ENCODE data around the gene WNT7B.

Gene WNT7B

DNA sequence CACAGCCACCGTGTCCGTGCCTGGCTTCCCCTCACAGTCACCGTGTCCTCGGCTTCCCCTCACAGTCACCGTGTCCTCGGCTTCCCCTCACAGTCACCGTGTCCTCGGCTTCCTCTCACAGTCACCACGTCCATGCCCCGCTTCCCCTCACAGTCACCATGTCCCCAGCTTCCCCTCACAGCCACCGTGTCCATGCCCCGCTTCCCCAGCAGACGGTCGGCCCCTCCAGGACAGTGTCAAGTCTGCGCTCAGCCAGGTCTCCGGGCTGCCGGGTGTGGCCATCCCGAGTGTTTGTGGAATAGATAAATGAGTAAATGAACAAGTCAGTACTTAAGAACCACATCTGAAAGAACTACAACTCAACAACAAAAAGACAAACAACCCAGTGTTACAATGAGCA lies 23.8 kb downstream of the WNT7B start:
- DNase-seq (ENCODE audit: low spot score) = no peak

DNA sequence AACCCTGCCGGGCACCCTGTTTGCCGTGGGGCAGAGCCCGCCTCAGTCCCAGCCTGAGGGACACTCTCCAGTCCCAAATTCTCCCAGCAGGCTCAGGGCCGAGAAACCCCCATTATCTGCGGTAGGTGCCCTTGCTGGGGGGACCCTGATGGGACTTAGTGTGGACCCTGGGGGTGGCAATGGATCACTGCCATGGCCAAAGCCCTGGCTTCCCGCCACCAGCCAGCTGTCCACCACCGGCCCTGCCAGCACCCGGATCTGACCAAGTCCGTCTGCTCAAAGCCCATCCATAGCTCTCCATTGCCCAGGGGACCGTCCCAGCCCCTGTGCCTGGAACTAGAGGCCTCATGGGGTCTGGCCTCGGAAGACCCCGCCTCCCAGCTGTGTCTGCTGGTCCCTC lies 24.4 kb downstream of the WNT7B start:
- no peak for DNase-seq (ENCODE audit: low spot score)

DNA sequence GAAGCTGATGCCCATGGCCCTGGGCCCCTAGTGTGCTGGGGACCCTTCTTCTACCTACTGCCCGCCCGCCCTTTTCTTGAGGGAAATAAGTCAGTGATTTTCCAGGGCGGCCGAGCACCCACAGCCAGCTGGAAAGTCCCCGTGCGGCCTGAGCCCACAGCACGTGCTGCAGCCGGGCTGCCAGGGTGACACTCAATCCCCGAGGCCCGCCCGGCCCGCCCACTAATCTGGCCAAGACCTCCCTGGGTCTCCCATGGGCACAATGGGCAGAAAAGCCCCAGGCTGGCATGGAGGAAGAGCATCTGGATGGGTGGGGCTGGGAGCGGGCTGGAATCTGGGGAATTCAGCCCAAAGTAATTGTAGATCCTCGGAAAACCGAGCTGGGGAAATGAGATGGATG lies 24.8 kb downstream of the WNT7B start:
- DNase-seq (ENCODE audit: low spot score) = no peak

DNA sequence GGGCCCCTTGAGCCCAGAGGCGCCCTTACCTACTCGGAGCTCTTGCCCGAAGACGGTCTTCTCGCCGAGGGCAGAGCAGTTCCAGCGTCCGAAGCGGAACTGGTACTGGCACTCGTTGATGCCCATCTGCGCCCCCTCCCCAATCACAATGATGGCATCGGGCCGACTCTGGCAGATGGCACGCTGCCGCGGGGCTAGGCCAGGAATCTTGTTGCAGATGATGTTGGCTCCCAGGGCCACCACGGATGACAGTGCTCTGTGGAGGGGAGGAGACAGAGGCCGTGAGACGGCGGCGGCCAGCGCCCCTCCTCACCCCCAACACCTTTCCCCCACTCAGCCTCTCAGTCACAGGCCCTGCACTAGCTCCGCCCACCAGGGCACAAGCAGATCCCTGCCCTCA lies 27.1 kb downstream of the WNT7B start:
- DNase-seq (ENCODE audit: low spot score) = no peak

DNA sequence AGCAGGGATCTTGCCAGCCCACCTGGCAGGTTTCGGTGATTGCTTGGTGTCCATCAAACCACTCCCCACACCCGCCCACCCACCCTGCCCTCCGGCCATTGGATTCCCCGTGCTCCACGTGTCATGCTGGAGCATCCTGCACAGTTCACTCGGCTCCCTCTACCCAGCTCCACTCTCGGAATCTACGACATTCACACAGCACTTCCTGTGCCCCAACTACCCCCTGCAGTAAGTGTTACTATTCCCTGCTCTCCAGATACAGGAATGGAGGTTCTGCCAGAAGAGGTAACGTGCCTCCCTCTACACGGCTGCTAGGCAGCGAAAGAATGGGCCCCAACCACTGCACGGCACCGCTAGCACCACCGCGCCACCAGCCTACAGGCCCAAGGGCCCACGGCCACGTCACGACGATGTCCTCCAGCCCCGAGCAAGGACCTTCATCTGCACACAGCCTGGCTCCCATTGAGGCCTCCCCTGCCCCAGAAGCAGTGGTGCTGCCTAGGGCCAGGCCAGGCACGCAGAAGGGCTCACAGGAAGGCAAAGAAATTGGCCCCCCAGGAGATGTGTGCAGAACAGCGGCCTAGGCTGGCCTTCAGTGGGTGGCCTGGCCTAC lies 27.6 kb downstream of the WNT7B start:
- no peak for DNase-seq (ENCODE audit: low spot score)

DNA sequence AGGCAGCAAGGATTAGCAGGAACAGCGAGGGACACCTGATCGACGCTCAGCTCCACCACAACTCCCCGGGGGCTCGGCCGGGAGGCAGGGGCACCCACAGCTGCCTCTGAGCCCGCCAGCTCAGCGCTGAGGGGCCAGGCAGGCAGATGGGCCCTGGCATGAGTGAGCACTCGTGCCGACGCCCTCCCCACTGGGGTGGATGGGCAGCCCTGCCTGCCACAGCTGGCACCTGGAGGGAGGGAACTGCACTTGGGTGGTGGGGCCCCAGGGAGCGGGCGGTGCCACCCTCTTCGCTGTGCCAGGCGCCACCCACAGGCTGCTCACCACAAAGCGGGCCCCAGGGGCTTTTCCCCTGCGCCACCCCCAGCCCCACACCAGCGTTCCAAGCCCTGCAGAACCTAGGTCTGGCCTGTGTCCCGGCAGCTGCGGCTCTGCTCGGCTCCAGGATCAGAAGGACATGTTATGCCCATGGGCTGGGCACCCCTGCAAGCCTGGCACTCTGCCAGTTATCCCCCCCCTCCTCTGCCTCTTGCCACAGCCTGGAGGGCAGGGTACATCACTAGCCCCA lies 28.8 kb downstream of the WNT7B start:
- peak; percentile 59 for DNase-seq (ENCODE audit: low spot score)

DNA sequence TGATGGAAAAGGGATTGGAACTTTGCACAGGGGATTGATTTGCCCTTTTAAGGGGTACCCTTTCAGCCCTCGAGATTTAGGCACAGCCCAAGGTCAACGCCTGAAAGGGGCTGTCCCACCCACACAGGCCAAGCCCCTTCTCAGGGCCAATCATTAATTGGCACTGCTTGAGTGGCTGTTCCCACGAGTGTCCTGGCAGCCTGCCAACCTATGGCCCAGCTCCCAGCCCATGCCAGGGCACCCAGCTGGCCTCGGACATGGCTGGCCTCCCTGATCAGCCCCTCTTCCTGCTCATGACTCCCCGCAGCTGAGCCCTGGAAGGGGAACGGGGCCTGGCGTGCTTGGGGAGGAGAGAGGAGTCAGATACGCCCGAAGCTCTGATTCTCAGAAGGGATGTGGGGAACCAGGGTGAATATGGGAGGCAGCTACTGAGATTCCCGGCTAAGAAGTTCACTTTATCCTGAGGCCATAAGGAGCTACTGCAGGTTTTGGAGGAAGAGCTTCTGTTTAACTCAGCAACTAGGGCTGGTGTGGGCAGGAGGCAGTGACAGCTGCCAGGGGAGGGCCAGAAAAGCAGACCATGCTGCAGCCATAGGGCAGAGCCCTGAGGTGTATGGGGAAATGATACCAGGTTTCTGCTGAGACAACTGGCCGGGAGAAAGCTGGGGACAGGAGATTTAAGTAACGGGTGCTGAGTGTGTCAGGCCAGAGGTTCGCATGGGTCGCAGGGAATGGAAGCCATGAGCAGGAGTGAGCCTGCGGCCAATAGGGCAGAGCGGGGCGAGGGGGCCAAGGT lies 30.0 kb downstream of the WNT7B start:
- no peak for DNase-seq (ENCODE audit: low spot score)

DNA sequence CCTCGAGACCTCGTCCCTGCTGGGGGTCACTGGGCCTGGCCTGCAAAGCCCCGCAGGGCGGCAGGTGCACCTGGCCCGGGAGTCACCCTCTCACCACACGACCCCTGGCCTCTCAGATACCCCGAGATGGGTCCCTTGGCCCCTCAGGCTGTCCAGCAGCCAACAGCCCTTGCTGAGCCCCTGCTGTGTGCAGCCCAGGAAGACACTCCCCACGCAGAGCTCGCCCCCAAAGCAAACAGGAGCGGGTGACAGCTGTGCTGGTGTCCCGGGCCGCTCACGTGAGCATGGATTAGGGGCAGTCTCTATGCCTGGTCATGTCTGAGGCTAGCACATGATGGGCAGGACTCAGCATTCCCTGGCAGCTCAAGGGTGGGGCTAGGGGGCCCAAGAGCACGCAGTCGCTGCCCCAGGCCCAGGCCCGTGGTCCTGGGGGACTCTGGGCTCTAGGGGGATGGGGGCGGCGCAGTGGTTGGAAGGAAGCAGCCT lies 31.3 kb downstream of the WNT7B start:
- DNase-seq (ENCODE audit: low spot score) = no peak

DNA sequence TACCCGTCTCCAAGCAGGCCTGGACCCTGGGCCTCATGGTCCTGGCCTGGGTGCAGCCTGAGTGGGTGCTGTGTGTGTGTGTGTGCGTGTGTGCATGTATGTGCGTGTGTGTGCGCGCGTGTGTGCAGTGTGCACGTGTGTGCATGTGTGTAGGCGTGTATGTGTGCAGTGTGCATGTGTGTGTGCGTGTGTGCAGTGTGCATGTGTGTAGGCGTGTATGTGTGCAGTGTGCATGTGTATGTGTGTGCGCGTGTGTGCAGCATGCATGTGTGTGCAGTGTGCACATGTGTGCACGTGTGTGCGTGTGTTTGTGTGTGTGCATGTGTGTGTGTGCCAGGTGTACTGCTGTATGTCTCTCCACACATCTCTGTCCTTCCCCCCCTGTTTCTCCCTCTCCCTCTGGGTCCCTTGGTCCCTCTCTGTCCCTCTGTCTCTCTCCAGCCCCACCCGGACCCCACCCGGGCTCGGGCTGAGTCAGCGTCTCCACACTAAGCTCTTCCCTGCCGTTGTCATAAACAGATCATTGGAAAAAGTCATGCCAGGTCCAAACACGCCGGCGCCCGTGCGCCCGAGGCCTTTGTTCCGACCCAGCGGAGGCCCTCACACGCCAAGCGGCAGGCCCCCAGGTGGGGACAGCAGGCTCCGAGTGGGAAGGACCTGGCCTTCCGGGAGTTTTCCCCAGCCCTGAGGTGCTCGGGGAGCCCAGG lies 34.0 kb downstream of the WNT7B start:
- no peak for DNase-seq (ENCODE audit: low spot score)

DNA sequence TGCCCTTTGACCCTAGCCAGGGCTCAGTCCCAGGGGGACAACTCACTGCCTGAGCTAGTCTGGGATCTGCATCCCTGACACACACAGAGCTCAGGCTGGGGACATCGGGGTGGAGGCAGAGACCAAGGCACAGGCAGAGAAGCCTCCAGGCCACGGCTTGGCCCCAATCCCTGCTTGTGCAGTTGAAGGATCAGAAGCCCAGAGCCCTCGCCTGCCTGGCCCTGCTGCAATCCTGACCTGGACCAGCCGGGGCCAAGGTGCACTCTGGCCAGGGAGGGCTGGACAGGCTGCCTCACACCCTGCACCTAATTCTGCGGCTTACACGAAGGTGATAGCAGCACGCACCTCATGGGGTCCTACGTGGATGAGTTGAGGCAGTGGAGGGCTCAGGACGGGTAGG lies 34.6 kb downstream of the WNT7B start:
- DNase-seq (ENCODE audit: low spot score) = no peak

DNA sequence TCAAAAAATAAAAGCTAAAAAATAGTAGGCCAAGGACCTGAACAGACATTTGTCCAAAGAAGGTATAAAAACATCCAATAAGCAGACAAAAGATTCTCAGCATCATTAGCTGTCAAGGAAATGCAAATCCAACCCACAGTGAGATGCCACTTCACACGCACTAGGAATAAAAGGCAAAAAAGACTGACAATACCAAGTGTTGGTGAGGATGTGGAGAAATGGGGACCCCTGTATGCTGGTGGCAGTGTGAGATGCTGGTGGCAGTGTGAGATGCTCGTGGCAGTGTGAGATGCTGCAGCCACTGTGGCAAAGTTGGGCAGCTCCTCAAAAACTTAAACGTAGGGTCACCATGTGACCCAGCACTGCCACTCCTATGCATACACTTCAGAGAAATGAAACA lies 38.0 kb downstream of the WNT7B start:
- DNase-seq (ENCODE audit: low spot score) = no peak

DNA sequence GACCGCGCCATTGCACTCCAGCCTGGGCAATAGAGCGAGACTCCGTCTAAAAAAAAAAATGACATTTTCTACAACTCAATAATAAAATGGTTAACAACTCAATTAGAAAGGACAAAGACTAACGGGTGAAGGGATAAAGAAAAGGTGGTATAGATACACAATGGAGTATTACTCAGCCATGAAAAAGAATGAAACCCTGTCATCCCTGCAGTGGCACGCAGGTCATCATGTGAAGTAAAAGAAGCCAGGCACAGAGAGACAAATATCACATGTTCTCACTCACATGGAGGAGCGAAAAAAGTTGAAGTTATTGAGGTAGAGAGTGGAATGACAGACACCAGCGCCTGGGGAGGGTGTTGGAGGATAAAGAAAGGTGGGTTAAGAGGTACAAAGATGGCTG lies 39.0 kb downstream of the WNT7B start:
- DNase-seq (ENCODE audit: low spot score) = no peak

DNA sequence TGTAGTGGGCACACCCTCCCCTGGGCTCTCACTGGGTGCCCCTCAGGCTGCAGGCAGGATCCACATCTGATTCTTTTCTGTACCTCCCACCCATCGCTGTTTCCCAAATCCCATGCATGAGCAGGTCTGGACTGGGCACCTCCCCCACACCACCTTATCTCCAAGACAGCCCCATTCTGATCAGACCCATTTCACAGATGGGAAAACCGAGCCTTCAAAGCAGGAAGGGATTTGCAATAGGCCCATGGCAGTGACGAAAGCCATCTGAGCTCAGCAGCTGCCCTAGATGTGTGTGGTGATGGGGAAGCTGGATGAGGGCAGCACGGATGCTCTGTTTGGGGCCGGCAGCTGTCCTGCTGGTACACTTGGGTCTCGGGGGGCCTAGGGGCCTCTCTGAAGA lies 41.4 kb downstream of the WNT7B start:
- no peak for DNase-seq (ENCODE audit: low spot score)

DNA sequence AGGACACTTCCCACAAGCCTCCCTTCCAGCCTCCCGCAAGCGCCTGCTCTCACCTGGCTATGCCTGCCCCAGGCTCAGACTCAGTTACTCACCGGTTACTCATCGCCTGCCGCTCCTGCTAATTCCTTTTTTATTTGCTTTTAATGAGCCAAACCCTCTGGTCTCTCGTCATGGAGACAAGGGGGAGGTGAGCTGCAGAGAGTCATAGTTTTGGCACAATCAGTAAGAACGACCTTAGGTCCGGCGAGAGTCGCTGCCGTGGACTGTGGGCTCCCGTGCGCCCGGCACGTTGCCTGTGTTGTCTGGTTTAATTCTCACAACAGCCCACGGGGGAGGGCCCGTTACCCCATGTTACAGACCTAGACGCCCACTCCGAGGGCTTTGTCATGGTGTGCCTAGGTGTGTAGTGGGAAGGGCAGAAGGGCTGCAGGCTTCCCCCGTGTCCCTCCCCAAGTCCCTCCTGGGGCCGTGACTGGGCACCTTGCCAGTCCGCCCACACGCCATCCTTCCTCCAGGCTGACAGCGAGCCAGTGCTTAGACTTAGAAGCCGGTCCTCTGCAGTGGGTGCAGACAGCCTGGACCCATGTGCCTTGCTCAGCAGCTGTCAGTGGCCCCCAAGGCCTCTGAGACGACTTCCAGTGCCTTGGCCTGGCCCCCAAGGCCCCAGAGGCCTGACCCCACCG lies 42.2 kb downstream of the WNT7B start:
- no peak for DNase-seq (ENCODE audit: low spot score)

DNA sequence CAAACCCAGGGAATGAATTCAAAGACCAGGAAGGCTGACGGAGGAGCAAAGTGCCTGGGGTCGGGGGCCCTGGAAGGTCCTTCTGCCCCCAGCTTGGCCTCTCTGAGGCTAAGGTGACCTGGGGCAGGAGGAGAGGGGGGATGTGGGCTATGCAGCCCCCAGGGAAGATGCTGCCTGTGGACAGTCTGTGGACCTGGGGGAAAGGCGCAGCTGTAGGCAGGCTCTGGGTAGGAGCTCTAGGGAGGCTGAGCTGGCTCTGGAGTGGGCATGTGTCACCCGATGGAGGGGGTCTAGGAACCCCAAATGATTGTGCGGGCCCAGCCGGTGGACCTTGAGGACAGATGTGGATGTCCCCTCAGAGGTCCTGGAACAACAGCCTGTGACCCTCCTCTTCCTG lies 42.8 kb downstream of the WNT7B start:
- DNase-seq (ENCODE audit: low spot score) = no peak

DNA sequence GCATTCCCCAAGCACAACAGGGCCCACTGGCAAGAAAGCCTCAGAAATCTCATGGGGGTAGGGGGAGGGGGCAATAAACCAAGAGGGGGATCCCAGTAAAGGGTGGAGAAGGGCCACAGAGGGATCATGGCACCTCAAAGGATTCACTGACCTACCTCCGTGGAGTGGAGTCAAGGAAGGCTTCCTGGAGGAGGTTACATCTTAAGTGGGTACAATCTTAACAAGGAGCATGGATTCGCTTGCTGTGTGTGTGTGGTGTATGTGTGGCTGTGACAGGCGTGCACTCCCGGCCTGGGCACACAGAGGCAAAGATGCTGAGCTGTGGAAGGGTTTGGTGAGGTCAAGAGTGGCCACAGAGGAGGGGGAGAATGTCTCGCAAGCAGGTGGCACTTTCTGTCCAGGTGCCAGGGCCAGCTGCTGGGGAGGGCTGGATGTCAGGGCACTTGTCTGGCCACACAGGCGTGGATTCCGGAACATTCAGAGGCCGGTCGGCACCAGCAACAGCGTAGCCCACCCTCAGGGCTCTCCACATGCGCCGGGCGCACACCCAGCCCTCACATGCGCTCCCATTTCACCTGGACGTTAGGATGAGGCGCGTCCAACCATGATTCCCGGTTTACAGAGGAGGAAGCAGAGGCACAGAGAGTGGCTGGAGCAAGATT lies 43.3 kb downstream of the WNT7B start:
- no peak for DNase-seq (ENCODE audit: low spot score)

DNA sequence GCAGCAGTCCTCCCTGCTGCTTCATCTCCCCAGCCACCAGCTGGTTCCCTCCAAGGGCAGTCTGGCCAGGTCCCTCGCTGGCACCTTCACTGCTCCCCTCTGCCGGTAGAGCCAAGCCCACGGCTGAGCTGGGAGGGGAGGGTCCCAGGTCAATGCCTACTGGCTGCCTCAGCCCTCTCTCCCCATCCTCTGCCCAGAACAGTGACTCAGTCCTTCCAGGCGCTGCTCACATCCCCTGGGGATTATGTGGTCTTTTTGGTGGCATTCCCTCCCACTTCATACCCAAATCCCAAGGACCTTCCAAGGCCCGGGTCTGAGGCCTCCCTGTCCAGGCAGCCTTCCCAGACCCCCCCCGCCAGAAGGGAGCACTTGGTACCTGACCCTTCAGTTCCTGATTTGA lies 44.9 kb downstream of the WNT7B start:
- DNase-seq (ENCODE audit: low spot score) = no peak

DNA sequence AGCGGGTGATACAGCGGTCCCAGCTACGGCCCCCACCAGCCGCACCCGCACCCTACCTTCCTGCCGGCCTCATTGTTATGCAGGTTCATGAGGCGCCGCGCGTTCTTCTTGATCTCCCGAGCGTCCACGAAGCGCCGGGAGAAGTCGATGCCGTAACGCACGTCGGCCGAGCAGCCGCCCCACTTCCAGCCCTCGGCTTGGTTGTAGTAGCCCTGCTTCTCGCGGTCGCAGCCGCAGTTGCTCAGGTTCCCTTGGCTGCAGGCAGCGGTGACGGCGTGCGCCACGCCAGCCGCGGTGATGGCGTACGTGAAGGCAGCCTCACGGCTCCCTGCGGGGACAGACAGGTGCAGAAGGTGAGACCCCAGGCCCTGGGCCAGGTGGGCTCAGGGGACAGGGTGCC lies 45.9 kb downstream of the WNT7B start:
- DNase-seq (ENCODE audit: low spot score) = no peak

DNA sequence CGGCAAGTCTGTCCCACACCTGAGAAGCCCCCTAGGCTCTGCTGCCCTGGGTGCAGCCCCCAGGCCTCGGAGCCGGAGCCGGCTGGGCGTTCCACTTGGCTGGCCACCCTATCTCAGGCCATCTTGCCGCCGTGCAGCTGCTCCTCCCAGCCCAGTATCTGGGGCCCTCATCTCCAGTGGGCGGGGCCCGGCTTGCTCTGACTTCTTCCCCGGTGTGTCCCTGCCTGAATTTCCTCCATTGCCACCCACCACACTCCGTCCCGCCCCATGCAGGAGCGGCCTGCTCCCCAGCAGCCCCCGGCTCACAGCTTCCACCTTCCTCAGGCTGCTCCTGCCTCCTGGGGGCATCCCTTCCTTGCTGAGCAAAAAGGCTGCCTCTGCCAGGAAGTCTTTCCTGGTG lies 46.6 kb downstream of the WNT7B start:
- DNase-seq (ENCODE audit: low spot score) = no peak

DNA sequence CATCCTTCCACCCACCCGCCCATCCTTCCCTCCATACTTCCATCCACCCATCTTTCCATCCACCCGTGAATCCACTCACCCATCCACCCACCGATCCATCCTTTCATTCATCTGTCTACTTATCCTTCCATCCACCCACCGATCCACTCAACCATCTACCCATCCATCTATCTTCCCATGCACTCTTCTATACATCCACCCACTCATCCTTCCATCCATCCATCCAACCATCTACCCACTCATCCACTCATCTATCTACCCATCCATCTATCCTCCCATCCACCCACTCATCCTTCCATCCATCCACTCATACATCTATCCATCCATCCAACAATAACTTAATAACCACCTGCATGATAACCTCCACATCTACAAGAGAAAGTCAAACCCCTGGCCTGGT lies 47.3 kb downstream of the WNT7B start:
- no peak for DNase-seq (ENCODE audit: low spot score)

DNA sequence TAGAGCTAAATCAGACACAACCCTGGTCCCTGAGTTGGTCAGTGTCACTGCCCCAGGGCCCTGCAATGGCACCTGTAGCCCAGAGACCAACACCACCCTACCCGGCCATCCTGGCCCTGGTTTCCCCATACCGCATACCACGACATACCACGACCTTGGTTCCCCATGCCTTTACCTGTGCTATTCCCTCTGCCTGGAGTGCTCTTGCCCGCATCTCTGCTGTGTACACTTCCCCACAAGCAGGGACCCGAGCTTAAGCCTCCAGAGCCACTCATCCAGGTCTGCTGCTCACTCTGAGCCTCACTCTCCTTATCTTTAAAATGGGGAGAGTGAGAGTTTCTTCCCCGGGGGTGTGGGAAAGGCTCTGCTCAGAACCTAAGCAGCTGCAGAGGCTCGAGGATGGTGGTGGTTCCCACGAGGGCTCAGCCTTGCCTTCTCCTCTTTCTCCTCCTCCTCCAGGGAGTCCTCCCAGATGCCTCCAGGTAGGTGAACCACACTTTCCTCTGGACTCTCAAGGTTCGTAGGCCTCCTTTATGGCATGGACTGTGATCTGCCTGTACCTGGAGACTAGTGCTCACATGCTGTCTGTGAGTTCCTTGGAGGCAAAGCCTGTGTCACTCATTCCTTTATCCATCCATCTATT lies 48.1 kb downstream of the WNT7B start:
- no peak for DNase-seq (ENCODE audit: low spot score)

Measured in germinal center (tissue), 1 donor.